Common myeloid progenitor, CD34-positive (primary cell): ENCODE data around the gene KCNIP4.

ENCODE experiments used
- CTCF ChIA-PET: fragments of 350-600 bp; sonication (Branson Sonifier 250); formaldehyde crosslinking; loops from one replicate; lab custom pipeline; 2021; ENCODE audit warnings: antibody characterized with exemption; lab: Charles Lee
- POLR2A ChIA-PET: fragments of 350-600 bp; sonication (Branson Sonifier 250); formaldehyde crosslinking; loops from one replicate; lab custom pipeline; 2021; ENCODE audit warnings: antibody characterized with exemption; lab: Charles Lee
- DNase-seq, 3 donors: peaks; one replicate each; pipeline versions ENCODE4 v3.0.0 to v3.0.0-alpha.2; 2013
- H3K27ac ChIP-seq, 2 experiments: 1 replicate in 1 of 2; 2 replicates in 1 of 2; pipeline ENCODE4 v1.7.0; 2013; ENCODE audit warnings: inconsistent platforms in 2 of 2, low read length in 2 of 2, mild to moderate bottlenecking in 2 of 2, low read depth in 1 of 2, moderate library complexity in 1 of 2; ENCODE audit not compliant: severe bottlenecking in 2 of 2, insufficient read depth in 1 of 2, poor library complexity in 1 of 2
- H3K27me3 ChIP-seq, 5 experiments: replicated peaks in 2 of 5; 1 replicate in 3 of 5; 2 replicates in 2 of 5; pipeline versions ENCODE4 v1.6.1 to v1.7.0; 2013; ENCODE audit warnings: low read length in 4 of 5, mild to moderate bottlenecking in 2 of 5, moderate library complexity in 2 of 5, inconsistent platforms in 1 of 5; ENCODE audit not compliant: insufficient read depth in 5 of 5, control insufficient read depth in 4 of 5
- H3K36me3 ChIP-seq, 4 experiments: 1 replicate in 2 of 4; 2 replicates in 2 of 4; pipeline versions ENCODE4 v1.6.1 to v1.7.0; 2013; ENCODE audit warnings: low read length in 3 of 4, control low read depth in 1 of 4, mild to moderate bottlenecking in 1 of 4; ENCODE audit not compliant: control insufficient read depth in 4 of 4, insufficient read depth in 4 of 4
- H3K4me1 ChIP-seq, 4 experiments: 1 replicate in 3 of 4; 2 replicates in 1 of 4; pipeline versions ENCODE4 v1.6.1 to v1.7.1; 2013; ENCODE audit warnings: low read length in 3 of 4, mild to moderate bottlenecking in 3 of 4, control low read depth in 1 of 4, inconsistent platforms in 1 of 4, moderate library complexity in 1 of 4; ENCODE audit not compliant: control insufficient read depth in 4 of 4, insufficient read depth in 4 of 4; ENCODE audit errors: control extremely low read depth in 1 of 4
- H3K4me3 ChIP-seq, 7 experiments: 1 replicate in 4 of 7; 2 replicates in 3 of 7; pipeline versions ENCODE4 v1.5.1 to v1.7.0; 2013; ENCODE audit warnings: mild to moderate bottlenecking in 7 of 7, low read length in 6 of 7, moderate library complexity in 6 of 7, inconsistent platforms in 2 of 7, low read depth in 2 of 7, control low read depth in 1 of 7; ENCODE audit not compliant: insufficient read depth in 4 of 7, control insufficient read depth in 1 of 7; ENCODE audit errors: extremely low read depth in 1 of 7
- H3K9me3 ChIP-seq, 5 experiments: 1 replicate in 4 of 5; 2 replicates in 1 of 5; pipeline versions ENCODE4 v1.6.1 to v1.7.1; 2013; ENCODE audit warnings: low read length in 4 of 5, mild to moderate bottlenecking in 2 of 5, inconsistent platforms in 1 of 5, low read depth in 1 of 5, moderate library complexity in 1 of 5; ENCODE audit not compliant: control insufficient read depth in 4 of 5, insufficient read depth in 2 of 5; ENCODE audit errors: control extremely low read depth in 1 of 5
- WGBS: methylation state at CpG from one replicate; pipeline ENCODE4 v1.1.5; 2013; ENCODE audit not compliant: insufficient coverage; 5-methylcytosine and 5-hydroxymethylcytosine counted together

KCNIP4 gene

DNA sequence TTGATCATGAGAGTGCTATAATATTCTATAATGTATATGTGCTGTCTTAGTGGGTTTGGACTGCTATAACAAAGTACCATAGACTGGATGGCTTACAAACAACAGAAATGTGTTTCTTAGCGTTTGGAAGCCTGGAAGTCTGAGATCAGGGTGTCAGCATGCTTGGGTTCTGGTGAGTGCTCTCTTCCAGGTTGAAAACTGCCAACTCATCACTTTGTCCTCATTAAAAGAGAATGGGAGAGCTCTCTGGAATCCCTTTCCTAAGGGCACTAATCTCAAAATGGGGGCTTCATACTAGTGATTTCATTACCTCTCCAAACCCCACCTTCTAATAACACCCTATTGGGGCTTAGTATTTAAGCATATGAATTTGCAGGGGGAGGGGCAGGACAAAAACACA is 33.5 kb upstream of the KCNIP4 start:
- Histone ChIP-seq H3K4me3 (no peak overlapping the region), H3K27ac (no peak overlapping the region), H3K4me1 (no peaks in the 10 kb centered on the region), H3K27me3 (no peaks in the 10 kb centered on the region), H3K9me3 (no peaks in the 10 kb centered on the region), H3K36me3 (no peaks in the 10 kb centered on the region)
- WGBS = 86% methylated on average over 1 of the region's 1 CpG
- ChIA-PET CTCF (no interaction called here), POLR2A (no interaction called here)
- DNase-seq = no peak

DNA sequence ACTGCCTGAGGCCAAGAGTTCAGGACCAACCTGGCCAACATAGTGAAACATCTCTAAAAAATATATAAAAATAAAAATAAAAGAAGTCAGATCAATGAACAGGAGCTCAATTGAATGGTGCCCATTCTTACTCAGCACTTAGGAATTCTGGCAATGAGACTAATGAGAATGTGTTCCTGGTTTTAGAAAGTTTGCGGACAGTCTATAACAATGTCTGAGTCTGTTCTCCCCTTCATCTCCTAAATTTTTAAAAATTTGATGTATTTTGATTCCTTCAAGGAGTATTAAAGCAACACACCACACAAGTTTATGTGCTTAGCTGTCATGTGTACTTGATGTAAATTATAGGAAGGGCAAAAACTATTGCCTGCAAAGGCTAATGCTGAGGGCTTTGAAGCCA is 30.6 kb upstream of the KCNIP4 start:
- ChIA-PET CTCF (no interaction called here), POLR2A (no interaction called here)
- Histone ChIP-seq H3K27me3 (no peaks in the 10 kb centered on the region), H3K27ac (no peak overlapping the region), H3K4me3 (no peak overlapping the region), H3K4me1 (no peaks in the 10 kb centered on the region), H3K36me3 (no peaks in the 10 kb centered on the region), H3K9me3 (no peaks in the 10 kb centered on the region)
- whole genome bisulfite sequencing = no CpG with 5 or more reads among the region's 1 CpG
- DNase-seq = no peak

DNA sequence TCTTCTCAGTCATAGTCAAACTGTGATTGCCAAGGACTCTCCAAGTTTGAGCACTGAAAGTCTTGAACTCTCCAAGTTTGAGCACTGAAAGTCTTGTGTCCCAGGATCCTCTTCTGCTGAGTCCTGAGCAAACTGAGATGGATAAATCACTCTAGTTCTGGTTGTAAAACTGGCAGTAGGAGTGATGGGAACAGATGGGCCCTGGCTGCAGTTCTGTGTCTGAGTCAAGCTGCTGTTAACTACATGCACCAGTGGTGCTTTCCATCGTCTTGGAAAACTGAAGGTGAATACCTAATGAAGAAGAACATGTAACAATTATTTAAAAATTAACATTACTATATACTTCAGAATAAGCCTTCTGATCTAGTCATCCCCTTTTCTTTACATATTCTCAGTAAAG is 27.6 kb upstream of the KCNIP4 start:
- WGBS = no CpG with 5 or more reads among the region's 1 CpG
- POLR2A ChIA-PET = no interaction called here
- CTCF ChIA-PET = no interaction called here

DNA sequence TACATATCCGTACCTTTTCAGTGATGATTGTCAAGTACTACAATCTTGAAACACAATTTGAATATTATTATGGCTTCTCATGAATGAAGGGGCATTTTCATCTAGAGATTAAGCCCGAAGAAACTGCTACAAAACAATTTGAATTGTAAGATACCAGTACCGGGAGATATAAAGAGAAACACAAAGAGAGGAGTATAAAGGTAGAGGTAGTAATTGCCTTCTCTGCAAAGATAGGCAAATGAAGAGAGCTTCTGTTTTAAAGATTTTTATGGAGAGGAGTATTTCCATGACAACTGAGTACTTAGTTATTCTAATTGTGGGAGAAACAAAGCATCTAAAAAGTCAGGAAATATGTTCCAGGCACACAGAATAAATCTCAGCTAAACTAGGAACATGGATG is 25.3 kb upstream of the KCNIP4 start:
- Histone ChIP-seq H3K36me3 (no peaks in the 10 kb centered on the region), H3K27me3 (no peaks in the 10 kb centered on the region), H3K9me3 (no peaks in the 10 kb centered on the region), H3K27ac (no peak overlapping the region), H3K4me1 (no peaks in the 10 kb centered on the region), H3K4me3 (no peak overlapping the region)
- 87% methylated on average over 2 of the region's 3 CpGs for WGBS
- no peak for DNase-seq
- ChIA-PET CTCF (no interaction called here), POLR2A (no interaction called here)

More for the DNA sequence above, 27.6 kb upstream of the KCNIP4 start:
- H3K9me3 ChIP-seq = no peaks in the 10 kb centered on the region
- DNase-seq = no peak
- H3K4me1 ChIP-seq = no peaks in the 10 kb centered on the region
- H3K4me3 ChIP-seq = no peak overlapping the region
- H3K27ac ChIP-seq = no peak overlapping the region
- no peaks in the 10 kb centered on the region for H3K36me3 ChIP-seq
- H3K27me3 ChIP-seq = no peaks in the 10 kb centered on the region

DNA sequence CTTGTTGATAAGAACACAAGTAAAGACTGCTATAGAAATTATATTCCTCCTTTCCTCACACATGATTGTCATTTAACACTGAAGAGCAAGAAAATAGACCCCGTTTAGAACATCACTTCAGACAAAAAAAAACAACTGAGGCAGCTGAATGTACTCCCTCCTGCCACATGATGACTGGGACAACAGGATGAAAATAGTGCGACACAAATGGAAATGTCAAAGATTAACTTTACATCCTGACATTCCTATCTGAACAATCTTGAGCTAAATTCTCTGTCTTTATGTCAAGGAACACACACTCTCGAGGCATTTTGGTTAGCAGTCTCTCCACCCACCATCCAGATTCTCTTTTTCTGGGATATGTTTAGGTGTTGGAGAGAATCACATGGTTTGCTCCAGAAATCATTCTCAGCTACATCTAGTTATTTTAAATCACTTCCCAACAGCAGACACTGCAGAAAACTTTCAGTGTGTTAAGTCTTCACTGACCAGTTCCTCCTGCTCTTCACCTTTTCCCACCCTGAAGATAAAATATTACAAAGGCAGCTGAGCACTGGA is 16.3 kb upstream of the KCNIP4 start:
- H3K4me1 ChIP-seq = no peaks in the 10 kb centered on the region
- ChIA-PET CTCF (no interaction called here), POLR2A (no interaction called here)
- no peaks in the 10 kb centered on the region for H3K36me3 ChIP-seq
- H3K27me3 ChIP-seq = no peaks in the 10 kb centered on the region
- WGBS = 90% methylated on average over 2 of the region's 3 CpGs
- H3K4me3 ChIP-seq = no peak overlapping the region
- H3K9me3 ChIP-seq = no peaks in the 10 kb centered on the region
- no peak overlapping the region for H3K27ac ChIP-seq
- DNase-seq = no peak

DNA sequence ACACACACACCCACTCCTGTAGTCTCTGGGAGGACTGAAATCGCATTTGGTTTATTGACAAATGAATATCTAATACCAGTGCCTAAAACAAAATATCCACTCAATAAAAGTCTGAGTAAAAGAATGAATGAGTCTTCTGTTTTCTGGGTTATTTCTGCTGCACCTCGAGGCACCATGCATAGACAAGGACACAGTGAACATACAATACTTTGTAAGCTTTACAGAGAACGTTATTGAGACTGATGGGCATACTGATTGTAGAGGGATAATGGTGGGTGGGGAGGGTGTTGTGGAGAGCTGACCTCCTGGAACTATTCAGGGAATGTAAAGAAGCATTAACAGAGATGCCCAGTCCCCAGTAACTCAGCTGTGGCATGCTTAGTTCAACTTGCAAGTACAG is 14.1 kb upstream of the KCNIP4 start:
- DNase-seq = no peak
- WGBS = 86% methylated on average over 1 of the region's 3 CpGs
- no peak overlapping the region for H3K4me3 ChIP-seq
- H3K4me1 ChIP-seq = no peaks in the 10 kb centered on the region
- no peaks in the 10 kb centered on the region for H3K9me3 ChIP-seq
- CTCF ChIA-PET = no interaction called here
- no peaks in the 10 kb centered on the region for H3K36me3 ChIP-seq
- POLR2A ChIA-PET = no interaction called here
- H3K27ac ChIP-seq = no peak overlapping the region
- H3K27me3 ChIP-seq = peaks cover 0 to 2% (median 0%) of the 10 kb centered on the region in 5 experiments

DNA sequence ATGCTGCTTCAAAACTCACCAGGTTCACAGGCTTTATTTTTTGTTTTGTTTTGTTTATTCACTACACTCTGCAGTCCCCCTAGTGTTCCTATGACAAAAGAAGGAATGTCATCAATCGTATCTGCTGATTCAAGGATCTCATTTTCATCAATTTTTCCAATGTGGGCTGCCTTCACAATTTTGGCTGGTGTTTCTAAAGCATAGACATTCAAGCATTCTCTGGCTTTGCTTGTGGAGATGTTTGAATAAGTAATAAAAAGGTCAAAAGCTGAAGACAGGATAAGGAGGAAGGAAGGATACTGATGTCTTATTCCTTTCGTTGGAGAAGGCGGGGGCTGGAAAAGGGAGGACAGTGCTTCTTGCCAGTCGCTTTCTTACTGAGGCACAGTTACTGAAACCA is 12.2 kb upstream of the KCNIP4 start:
- POLR2A ChIA-PET = no interaction called here

More for the DNA sequence above, 12.2 kb upstream of the KCNIP4 start:
- Histone ChIP-seq H3K36me3 (no peaks in the 10 kb centered on the region), H3K4me1 (no peaks in the 10 kb centered on the region), H3K27ac (no peak overlapping the region), H3K9me3 (no peaks in the 10 kb centered on the region), H3K4me3 (no peak overlapping the region), H3K27me3 (peaks cover 0 to 2% (median 0%) of the 10 kb centered on the region in 5 experiments)
- DNase-seq = no peak
- 89% methylated on average over 3 of the region's 4 CpGs for WGBS
- CTCF ChIA-PET = no interaction called here
